Activated CD4-positive, alpha-beta T cell treated with anti-CD3 and anti-CD28 coated beads for 36 hours (primary cell): ENCODE data around the gene KMT2B. TPM values are rescaled to one million over a fixed set of nuclear protein-coding genes. Genes with fewer than 3 reads are reported as not detected.

Source experiments
- ATAC-seq: fragments of 200-7000 bp; cut with Tn5 transposase; one replicate; pipeline ENCODE4 v1.10.0; 2021; ENCODE audit warnings: mild to moderate bottlenecking, moderate library complexity
- CTCF ChIA-PET: fragments of 350-600 bp; sonication (Branson Sonifier 250); formaldehyde crosslinking; loops from one replicate; lab custom pipeline; 2021; ENCODE audit warnings: antibody characterized with exemption; lab: Charles Lee
- POLR2A ChIA-PET: fragments of 350-600 bp; sonication (Branson Sonifier 250); formaldehyde crosslinking; loops from one replicate; lab custom pipeline; 2021; ENCODE audit warnings: antibody characterized with exemption, inconsistent platforms; lab: Charles Lee
- DNase-seq: peaks from one replicate; pipeline ENCODE4 v3.0.0-alpha.2; 2020
- H3K27ac Mint-ChIP-seq: one replicate; pipeline ENCODE4 v1.8.0; 2021; ENCODE audit warnings: mixed read lengths
- H3K27me3 Mint-ChIP-seq: one replicate; pipeline ENCODE4 v1.8.0; 2021; ENCODE audit warnings: mixed read lengths
- H3K36me3 Mint-ChIP-seq: one replicate; pipeline ENCODE4 v1.8.0; 2021; ENCODE audit warnings: low read depth, mixed read lengths
- H3K4me1 Mint-ChIP-seq: one replicate; pipeline ENCODE4 v1.8.0; 2021; ENCODE audit warnings: mixed read lengths
- H3K4me3 Mint-ChIP-seq: one replicate; pipeline ENCODE4 v1.8.0; 2021; ENCODE audit warnings: mild to moderate bottlenecking, moderate library complexity, mixed read lengths
- H3K9me3 Mint-ChIP-seq: one replicate; pipeline ENCODE4 v1.8.0; 2021; ENCODE audit warnings: low read depth, mixed read lengths
- intact Hi-C, 2 experiments: fragments of 100-400 bp; cut with DNase I in 1 of 2; cut with micrococcal nuclease in 1 of 2; formaldehyde crosslinking; loops; one replicate each; pipeline versions ENCODE4 v1.14.2 to v1.15.1; 2022 to 2024; cut with DNase I, micrococcal nuclease
- total RNA-seq, 2 experiments: library from RNA; stranded (reverse); gene quantifications; one replicate each; pipeline ENCODE4 v1.2.3, GENCODE V29; 2021

Gene KMT2B
- total RNA-seq, 2 experiments from 2014 or later, result 48.6 to 49.4 TPM

DNA sequence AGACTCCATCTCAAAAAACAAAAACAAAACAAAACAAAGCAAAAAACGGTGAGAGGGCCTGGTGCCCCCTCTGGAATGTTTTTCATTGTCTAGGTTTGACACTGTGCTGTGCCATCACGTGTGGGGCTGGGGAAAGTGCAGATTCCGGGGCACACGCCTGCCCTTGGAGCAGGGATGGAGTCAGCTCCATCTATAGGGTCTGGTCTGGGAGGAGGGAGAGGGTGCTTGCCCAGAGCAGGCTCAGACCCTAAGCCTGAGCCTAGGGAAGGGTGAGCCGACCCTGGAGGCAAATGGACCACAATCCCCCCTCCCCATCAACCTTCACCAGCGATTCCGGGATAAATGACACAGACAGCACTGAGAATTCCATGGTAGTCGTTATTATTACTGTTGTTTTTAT is 24.4 kb upstream of the KMT2B start:
- Mint-ChIP-seq H3K36me3 (no peaks in the 10 kb centered on the region), H3K9me3 (no peaks in the 10 kb centered on the region), H3K4me1 (peaks cover 17% of the 10 kb centered on the region), H3K27me3 (no peaks in the 10 kb centered on the region), H3K27ac (no peak overlapping the region), H3K4me3 (no peak overlapping the region)
- DNase-seq (no peak), ATAC-seq (peak; percentile 1)
- ChIA-PET CTCF (interaction anchor here (0.9 to 9.5 kb wide), 3 partner anchors 9 to 28 kb away, joined by 3 to 106 read pairs (median 3); no protein-coding TSS in a partner anchor), POLR2A (no interaction called here)
- intact Hi-C loops, result loop anchor here (1.0 to 5.0 kb wide), 9 partner anchors 24 to 238 kb away; partner anchors contain the start of genes PROSER3 (in 1 of the 2) and TMEM147 (in 1 of the 2)

DNA sequence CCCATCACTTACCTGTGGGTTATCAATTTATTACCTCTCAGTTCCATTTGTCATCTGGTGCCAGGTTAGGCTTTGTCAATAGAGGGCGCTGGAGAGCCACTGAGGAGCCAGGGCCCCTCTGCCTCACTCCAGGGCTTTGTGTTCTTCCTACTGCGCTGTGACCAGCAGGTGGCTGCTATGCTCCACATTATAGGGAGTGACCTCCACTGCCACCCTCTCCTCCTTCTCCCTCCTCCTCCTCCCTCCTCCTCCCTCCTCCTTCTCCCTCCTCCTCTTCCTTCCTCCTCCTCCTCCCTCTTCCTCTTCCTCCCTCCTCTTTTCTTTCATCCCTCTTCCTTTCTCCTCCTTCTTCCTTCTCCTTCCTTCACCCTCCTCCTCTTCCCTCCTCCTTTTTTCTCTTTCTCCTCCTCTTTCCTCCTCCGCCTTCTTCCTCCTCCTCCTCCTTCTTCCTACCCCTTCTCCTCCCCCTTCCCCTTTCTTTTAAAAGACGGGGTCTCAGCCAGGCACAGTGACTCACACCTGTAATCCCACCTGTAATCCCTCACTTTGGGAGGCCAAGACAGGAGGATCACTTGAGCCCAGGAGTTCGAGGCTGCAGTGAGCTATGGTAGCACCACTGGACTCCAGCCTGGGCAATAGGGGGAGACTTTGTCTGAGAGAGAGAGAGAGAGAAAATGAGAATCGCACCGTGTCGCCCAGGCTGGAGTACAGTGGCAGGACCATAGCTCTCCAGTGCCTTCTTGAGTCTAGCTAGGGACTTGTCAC is 23.8 kb upstream of the KMT2B start:
- H3K4me3 Mint-ChIP-seq, result no peak overlapping the region
- POLR2A ChIA-PET, result interaction anchor here (1.2 to 1.3 kb wide), 2 partner anchors 17 to 19 kb away, joined by 3 to 4 read pairs; no protein-coding TSS in a partner anchor
- no peaks in the 10 kb centered on the region for H3K27me3 Mint-ChIP-seq
- DNase-seq, result peak; percentile 95
- intact Hi-C loops, result loop anchor here (1.0 to 5.0 kb wide), 10 partner anchors 23 to 237 kb away; partner anchors contain the start of genes ARHGAP33 (in 1 of the 2), PROSER3 (in 1 of the 2) and TMEM147 (in 1 of the 2)
- CTCF ChIA-PET, result interaction anchor here (0.6 to 9.5 kb wide), 22 partner anchors 9 to 1817 kb away, joined by 3 to 106 read pairs (median 4); partner anchors contain the start of genes COX6B1, LIN37 and ZBTB32
- H3K9me3 Mint-ChIP-seq, result no peaks in the 10 kb centered on the region
- peaks cover 17% of the 10 kb centered on the region for H3K4me1 Mint-ChIP-seq
- peak; percentile 97 for ATAC-seq
- H3K36me3 Mint-ChIP-seq, result no peaks in the 10 kb centered on the region
- peak overlapping the region; percentile 43 for H3K27ac Mint-ChIP-seq

DNA sequence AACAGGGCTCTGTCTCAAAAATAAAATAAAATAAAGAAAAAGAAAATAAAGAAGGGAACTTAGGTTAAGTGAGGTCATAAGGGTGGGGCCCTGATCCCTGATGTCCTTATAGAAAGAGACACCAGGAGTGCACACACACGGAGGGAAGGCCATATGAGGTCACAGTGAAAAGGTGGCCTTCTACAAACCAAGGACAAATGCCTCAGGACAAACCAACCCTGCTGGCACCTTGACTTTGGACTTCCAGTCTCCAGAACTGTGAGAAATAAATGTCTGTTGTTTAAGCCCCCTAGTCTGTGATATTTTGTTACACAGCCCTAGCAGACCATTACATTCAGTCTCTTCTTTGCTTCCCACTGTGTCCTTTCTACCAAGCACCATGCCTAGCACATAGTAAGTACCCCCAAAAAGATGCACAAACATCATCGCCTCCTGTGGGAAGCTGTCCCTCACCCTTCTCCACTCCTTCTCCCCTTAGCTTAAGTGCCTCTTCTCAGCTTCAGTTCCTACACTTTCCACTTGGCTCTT is 21.8 kb upstream of the KMT2B start:
- ATAC-seq (no peak), DNase-seq (no peak)
- Mint-ChIP-seq H3K27me3 (no peaks in the 10 kb centered on the region), H3K9me3 (no peaks in the 10 kb centered on the region), H3K4me1 (peaks cover 23% of the 10 kb centered on the region), H3K36me3 (no peaks in the 10 kb centered on the region), H3K4me3 (no peak overlapping the region), H3K27ac (peak overlapping the region; percentile 22)
- intact Hi-C loops, result no loop called here
- POLR2A ChIA-PET, result interaction anchor here (1.7 kb wide), 1 partner anchor 16 kb away, joined by 5 read pairs; no protein-coding TSS in a partner anchor
- CTCF ChIA-PET, result interaction anchor here (0.6 to 9.5 kb wide), 12 partner anchors 9 to 237 kb away, joined by 3 to 106 read pairs (median 4); partner anchors contain the start of gene LIN37

DNA sequence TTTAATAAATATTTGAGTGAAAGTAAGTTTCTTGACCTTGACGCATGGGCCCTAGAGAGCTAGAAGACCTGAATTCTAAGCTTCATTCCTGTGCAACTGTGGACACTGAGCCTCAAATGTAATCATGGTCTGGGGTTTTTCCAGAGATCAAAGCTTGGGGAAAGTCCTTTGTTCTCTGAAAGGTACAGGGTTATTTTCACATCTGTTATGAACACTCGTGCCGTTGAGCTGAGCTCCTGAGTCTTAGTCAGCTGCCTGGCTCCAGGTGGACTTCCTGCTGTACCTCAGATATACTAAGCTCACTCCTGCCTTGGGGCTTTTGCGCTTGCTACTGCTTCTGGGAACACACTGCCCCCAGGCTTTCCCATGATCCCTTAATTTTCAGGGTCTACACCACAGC is 21.0 kb upstream of the KMT2B start:
- ChIA-PET POLR2A (interaction anchor here (0.9 to 1.7 kb wide), 2 partner anchors 15 to 17 kb away, joined by 4 to 5 read pairs; no protein-coding TSS in a partner anchor), CTCF (interaction anchor here (0.6 to 9.5 kb wide), 13 partner anchors 10 to 262 kb away, joined by 3 to 106 read pairs (median 3); partner anchors contain the start of gene LIN37)
- Mint-ChIP-seq H3K27me3 (no peaks in the 10 kb centered on the region), H3K27ac (peak overlapping the region; percentile 42), H3K4me1 (peaks cover 23% of the 10 kb centered on the region), H3K9me3 (no peaks in the 10 kb centered on the region), H3K4me3 (no peak overlapping the region), H3K36me3 (no peaks in the 10 kb centered on the region)
- peak; percentile 63 for DNase-seq
- intact Hi-C loops, result no loop called here
- peak; percentile 57 for ATAC-seq

DNA sequence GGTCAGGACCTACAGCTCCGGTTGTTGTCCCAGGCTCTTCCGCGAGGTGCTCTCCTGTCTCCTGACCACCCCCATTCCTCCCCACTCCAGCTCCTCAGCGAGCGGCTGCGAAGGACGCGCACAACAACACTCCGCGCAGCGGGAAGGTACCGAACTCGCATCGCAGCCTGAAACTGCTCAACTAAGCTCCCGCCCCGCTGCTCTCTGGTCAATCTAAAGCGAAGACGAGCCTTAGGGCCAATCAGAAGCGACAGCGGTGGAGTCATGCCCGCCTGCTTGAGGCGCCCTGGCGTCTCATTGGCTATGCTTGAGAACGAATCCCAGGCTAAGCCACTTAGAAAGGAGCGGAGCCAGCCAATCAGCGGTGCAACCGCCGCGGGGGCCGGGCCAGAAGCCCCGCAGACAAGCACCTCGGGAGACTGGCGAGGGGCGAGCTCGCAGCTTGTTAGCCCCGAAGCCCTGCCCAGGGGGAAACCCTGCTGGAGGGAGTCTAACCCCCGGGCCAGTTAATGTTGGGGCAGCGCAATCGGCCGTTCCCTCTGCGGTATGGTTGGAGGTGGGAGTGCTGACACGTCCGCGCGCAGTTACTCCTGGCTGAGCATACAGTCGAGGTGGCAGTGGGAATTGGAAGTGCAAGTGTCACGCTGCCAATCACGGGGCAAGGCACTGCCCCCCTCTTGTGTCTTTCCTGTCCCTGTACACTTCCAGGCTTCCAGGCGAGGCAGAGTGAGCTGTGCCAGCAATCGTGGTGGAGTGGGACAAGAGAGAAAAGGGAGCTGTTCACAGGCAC is 15.4 kb upstream of the KMT2B start:
- intact Hi-C loops, result loop anchor here (1.0 to 2.0 kb wide), 9 partner anchors 9 to 438 kb away; partner anchors contain the start of genes ALKBH6 (in 1 of the 2), ARHGAP33 (in 1 of the 2), CAPNS1 (in 1 of the 2) and COX6B1 (in 1 of the 2)
- no peaks in the 10 kb centered on the region for H3K9me3 Mint-ChIP-seq
- ChIA-PET POLR2A (interaction anchor here (0.5 to 2.6 kb wide), 11 partner anchors 10 to 338 kb away, joined by 3 to 34 read pairs (median 4); partner anchors contain the start of genes PSENEN and U2AF1L4), CTCF (interaction anchor here (0.8 to 2.8 kb wide), 8 partner anchors 8 to 230 kb away, joined by 3 to 45 read pairs (median 5); partner anchors contain the start of gene LIN37)
- H3K4me3 Mint-ChIP-seq, result peak overlapping the region; percentile 83
- DNase-seq (peak; percentile 97), ATAC-seq (peak; percentile 99)
- peaks cover 8% of the 10 kb centered on the region for H3K4me1 Mint-ChIP-seq
- H3K36me3 Mint-ChIP-seq, result no peaks in the 10 kb centered on the region
- no peaks in the 10 kb centered on the region for H3K27me3 Mint-ChIP-seq
- peak overlapping the region; percentile 99 for H3K27ac Mint-ChIP-seq

DNA sequence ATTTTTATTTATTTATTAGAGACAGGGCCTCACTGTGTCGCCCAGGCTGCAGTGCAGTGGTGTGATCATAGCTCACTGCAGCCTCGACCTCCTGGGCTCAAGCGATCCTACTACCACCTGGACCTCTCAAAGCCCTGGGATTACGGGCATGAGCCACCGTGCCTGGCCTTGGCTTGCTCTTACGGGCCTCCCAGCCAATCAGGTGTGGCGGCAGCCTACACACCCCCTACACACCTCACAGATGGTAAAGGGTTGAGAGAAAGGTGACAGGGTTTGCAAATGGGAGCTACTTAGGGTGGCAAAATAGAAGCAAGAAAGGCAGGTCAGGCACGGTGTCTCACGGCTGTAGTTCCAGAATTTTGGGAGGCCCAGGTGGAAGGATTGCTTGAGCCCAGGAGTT is 14.5 kb upstream of the KMT2B start:
- no peaks in the 10 kb centered on the region for H3K27me3 Mint-ChIP-seq
- no peak overlapping the region for H3K4me3 Mint-ChIP-seq
- no peak for ATAC-seq

DNA sequence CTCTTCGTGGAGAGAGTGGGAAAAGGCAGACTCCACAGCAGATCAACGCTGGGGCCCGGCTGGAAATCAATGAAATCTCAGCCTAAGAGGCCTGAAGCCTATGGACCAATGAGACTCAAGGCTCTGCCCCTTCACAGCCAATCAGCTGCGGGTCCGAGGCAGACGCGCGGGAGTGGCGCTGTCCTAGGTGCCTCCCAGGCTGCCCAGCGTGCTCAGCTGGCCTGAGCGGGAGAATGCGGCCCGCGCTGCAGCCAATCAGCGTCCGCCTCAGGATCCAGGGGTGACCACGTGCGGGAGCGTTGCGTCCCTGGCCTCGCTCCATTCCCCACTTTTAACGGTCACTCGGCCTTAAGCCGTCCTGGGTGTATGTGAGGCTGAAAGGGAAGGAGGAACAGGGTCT is 13.6 kb upstream of the KMT2B start, which contains the start of gene ZBTB32:
ZBTB32 (plus strand) TSS at position 341 of the 400 bp plus-strand sequence. CDS start 10,069 bp downstream, outside the sequence.
- Mint-ChIP-seq H3K9me3 (no peaks in the 10 kb centered on the region), H3K27ac (no peak within 1 kb of the TSS), H3K36me3 (no peaks in the 10 kb centered on the region), H3K4me3 (no peak within 1 kb of the TSS), H3K27me3 (no peaks in the 10 kb centered on the region), H3K4me1 (peaks cover 10% of the 10 kb centered on the region)
- intact Hi-C loops, result no loop called here
- ChIA-PET CTCF (interaction anchor here (1.1 to 1.6 kb wide), 2 partner anchors 10 kb away, joined by 4 to 7 read pairs; no protein-coding TSS in a partner anchor), POLR2A (no interaction called here)
- ATAC-seq, result no peak
- DNase-seq, result peak; percentile 65

More for the DNA sequence above, 14.5 kb upstream of the KMT2B start:
- Mint-ChIP-seq H3K36me3 (no peaks in the 10 kb centered on the region), H3K9me3 (no peaks in the 10 kb centered on the region), H3K4me1 (peaks cover 8% of the 10 kb centered on the region), H3K27ac (no peak overlapping the region)
- POLR2A ChIA-PET, result interaction anchor here (1.6 to 2.6 kb wide), 2 partner anchors 9 to 41 kb away, joined by 13 to 34 read pairs; partner anchors contain the start of genes PSENEN and U2AF1L4
- intact Hi-C loops, result loop anchor here (2.0 kb wide), 4 partner anchors 13 to 437 kb away; partner anchors contain the start of genes CAPNS1 (in 1 of the 2), COX6B1 (in 1 of the 2), THAP8 (in 1 of the 2) and WDR62 (in 1 of the 2)
- DNase-seq, result no peak
- CTCF ChIA-PET, result interaction anchor here (1.2 to 2.8 kb wide), 4 partner anchors 9 to 45 kb away, joined by 3 to 45 read pairs (median 6); partner anchors contain the start of gene LIN37

DNA sequence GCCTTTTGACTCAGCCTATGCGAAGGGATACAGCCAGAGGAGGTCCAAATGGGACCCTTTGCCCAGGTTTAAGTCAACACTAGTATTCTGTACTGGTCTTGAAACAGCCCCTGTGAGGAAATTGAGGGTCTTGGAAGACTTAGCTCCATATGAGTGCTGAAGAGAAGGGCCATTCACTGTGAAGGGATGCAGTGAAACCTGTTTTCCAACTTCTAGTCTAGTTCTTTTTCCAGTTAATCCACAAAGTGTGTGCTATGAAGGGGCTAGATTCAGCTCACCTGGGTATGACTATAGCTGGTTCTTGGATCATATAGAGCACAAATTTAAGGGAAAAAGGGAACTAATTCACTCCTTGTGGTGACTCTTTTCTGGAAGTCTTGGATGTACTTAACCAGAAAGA is 9.4 kb upstream of the KMT2B start:
- intact Hi-C loops, result no loop called here
- Mint-ChIP-seq H3K36me3 (peaks cover 4% of the 10 kb centered on the region), H3K27me3 (no peaks in the 10 kb centered on the region), H3K4me3 (no peak overlapping the region), H3K27ac (peak overlapping the region; percentile 69), H3K9me3 (peaks cover 2% of the 10 kb centered on the region), H3K4me1 (peaks cover 34% of the 10 kb centered on the region)
- DNase-seq (no peak), ATAC-seq (no peak)
- ChIA-PET CTCF (interaction anchor here (8.6 kb wide), 1 partner anchor 12 kb away, joined by 106 read pairs; no protein-coding TSS in a partner anchor), POLR2A (no interaction called here)

DNA sequence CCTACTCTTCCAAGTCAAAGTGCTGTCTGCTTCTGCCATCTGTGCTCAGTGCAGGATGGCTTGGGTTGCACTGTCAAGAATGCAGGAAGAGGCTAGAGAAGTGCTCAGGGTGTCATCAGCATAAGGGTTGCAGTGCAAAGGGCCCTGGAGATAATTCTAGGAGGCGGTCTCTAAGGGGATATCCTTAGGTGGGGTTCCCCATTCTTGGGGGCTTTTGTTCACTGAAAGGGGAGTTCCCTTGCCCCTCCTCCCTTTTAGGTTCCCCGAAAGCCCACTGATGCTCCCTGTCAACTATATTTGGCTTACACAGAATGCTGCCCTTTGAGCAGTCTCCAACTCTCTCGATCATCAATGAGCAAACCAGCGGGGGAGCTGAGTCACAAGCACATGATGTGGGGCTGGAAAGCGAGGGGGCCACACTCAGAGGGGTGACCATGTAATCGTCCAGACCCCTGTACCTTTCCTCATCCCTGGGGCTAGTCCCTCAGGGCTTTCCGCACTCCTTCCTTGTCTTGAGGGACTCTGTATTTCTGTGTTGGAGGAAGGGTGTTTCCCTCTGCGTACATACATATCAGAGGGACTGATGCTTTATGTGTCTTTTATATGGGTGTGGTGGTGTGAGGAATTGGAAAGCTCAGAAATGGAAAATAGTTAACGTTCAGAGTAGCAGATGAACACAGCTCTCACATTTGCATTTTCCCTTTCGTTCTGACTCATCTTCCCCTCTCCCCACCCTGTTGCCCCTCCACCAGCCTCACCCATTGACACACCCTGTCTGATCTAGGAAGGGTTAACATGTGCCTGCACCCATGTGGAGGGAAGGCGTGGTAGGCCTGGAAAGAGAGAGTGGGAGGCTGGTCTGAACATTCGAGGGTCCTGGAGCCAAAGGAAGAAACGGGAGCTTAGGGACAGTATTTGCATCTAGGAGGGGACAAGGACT is 6.7 kb upstream of the KMT2B start:
- DNase-seq, result peak; percentile 88
- H3K27me3 Mint-ChIP-seq, result no peaks in the 10 kb centered on the region
- peak; percentile 48 for ATAC-seq
- POLR2A ChIA-PET, result interaction anchor here (0.6 to 4.0 kb wide), 9 partner anchors 9 to 67 kb away, joined by 3 to 34 read pairs (median 4); partner anchors contain the start of genes COX6B1, IGFLR1 and LIN37
- H3K4me3 Mint-ChIP-seq, result peak overlapping the region; percentile 56
- H3K9me3 Mint-ChIP-seq, result peaks cover 2% of the 10 kb centered on the region
- intact Hi-C loops, result loop anchor here (1.0 to 10.0 kb wide), 6 partner anchors 9 to 776 kb away; partner anchors contain the start of genes FFAR1 (in 1 of the 2), OVOL3 (in 1 of the 2), POLR2I (in 1 of the 2) and TBCB (in 1 of the 2)
- H3K4me1 Mint-ChIP-seq, result peaks cover 43% of the 10 kb centered on the region
- CTCF ChIA-PET, result interaction anchor here (0.6 to 8.6 kb wide), 6 partner anchors 9 to 205 kb away, joined by 3 to 106 read pairs (median 9); partner anchors contain the start of gene IGFLR1
- H3K27ac Mint-ChIP-seq, result peak overlapping the region; percentile 100
- H3K36me3 Mint-ChIP-seq, result peaks cover 31% of the 10 kb centered on the region
